ENCODE results near the gene IL17B.

The IL17B gene

GRCh38 chr5:149409268-149409948 is 30.3 kb upstream of the IL17B start:
- DNase-seq (no peak), ATAC-seq (replicated peaks) (no peak)
- Mint-ChIP-seq H3K4me1 (no peaks in the 10 kb centered on the region), H3K27ac (no peak overlapping the region), H3K36me3 (no peaks in the 10 kb centered on the region), H3K4me3 (no peak overlapping the region), H3K27me3 (peaks cover 4 to 5% of the 10 kb centered on the region in 2 donors), H3K9me3 (no peaks in the 10 kb centered on the region)

- no peaks in the 10 kb centered on the region for H3K9me3 Mint-ChIP-seq
- no peaks in the 10 kb centered on the region for H3K4me1 Mint-ChIP-seq
- H3K4me3 Mint-ChIP-seq, result no peak overlapping the region
- no peak for ATAC-seq (replicated peaks)
- DNase-seq, result no peak
- peaks cover 4 to 5% of the 10 kb centered on the region in 2 donors for H3K27me3 Mint-ChIP-seq
- H3K27ac Mint-ChIP-seq, result no peak overlapping the region
- no peaks in the 10 kb centered on the region for H3K36me3 Mint-ChIP-seq
Measured at GRCh38 chr5:149408252-149409099, 29.4 kb upstream of the IL17B start.

- Mint-ChIP-seq H3K4me3 (no peak overlapping the region), H3K36me3 (no peaks in the 10 kb centered on the region), H3K27me3 (peaks cover 4 to 5% of the 10 kb centered on the region in 2 donors), H3K27ac (no peak overlapping the region), H3K4me1 (no peaks in the 10 kb centered on the region), H3K9me3 (no peaks in the 10 kb centered on the region)
- no peak for ATAC-seq (replicated peaks)
- DNase-seq, result no peak
Measured at GRCh38 chr5:149407323-149408251, 28.5 kb upstream of the IL17B start.

GRCh38 chr5:149406979-149407306 is 27.9 kb upstream of the IL17B start:
- Mint-ChIP-seq H3K27me3 (peaks cover 4 to 5% of the 10 kb centered on the region in 2 donors), H3K27ac (no peak overlapping the region), H3K4me3 (no peak overlapping the region), H3K36me3 (no peaks in the 10 kb centered on the region), H3K4me1 (no peaks in the 10 kb centered on the region), H3K9me3 (no peaks in the 10 kb centered on the region)
- DNase-seq, result no peak
- no peak for ATAC-seq (replicated peaks)

DNA sequence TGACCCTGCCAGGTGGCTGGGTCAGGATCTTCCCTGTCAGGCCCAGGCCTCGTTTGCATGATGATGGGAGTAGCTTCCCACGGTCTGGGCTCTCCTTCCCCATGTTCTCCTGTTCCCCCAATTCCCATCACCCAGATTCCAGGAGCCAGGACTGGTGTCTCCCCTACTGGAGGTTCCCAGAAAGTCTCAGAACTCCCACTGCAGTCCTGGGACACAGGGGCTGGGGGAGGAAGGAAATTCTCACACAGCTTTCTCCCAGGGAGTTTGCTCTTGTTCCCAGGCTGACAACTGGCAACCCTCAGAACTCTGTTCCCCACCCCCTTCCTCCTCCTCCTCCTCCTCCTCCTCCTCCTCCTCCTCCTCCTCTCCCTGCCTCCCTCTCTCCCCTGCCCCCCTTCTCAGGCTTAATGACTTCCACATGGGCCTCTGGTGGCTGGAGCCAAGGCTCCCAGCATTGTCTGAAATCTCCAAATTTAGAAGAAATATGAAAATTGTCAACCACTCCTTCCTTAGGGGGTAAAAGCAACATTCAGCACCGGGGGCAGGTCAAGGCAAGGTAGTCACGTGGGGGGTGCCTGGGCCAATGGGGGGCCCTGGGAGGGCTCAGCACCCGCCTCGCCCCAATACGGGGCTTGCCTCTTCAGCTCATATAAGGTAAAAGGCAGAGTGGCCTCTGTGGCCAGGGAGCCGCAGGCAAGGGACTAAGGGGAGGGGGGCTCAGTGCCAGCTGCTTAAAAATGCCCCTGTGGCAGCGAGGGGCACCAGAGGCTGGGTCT is 27.3 kb upstream of the IL17B start:
- no peak for ATAC-seq (replicated peaks)
- no peak overlapping the region for H3K4me3 Mint-ChIP-seq
- no peak for DNase-seq
- no peak overlapping the region for H3K27ac Mint-ChIP-seq
- peaks cover 4 to 5% of the 10 kb centered on the region in 2 donors for H3K27me3 Mint-ChIP-seq
- no peaks in the 10 kb centered on the region for H3K4me1 Mint-ChIP-seq
- no peaks in the 10 kb centered on the region for H3K9me3 Mint-ChIP-seq
- no peaks in the 10 kb centered on the region for H3K36me3 Mint-ChIP-seq

DNA sequence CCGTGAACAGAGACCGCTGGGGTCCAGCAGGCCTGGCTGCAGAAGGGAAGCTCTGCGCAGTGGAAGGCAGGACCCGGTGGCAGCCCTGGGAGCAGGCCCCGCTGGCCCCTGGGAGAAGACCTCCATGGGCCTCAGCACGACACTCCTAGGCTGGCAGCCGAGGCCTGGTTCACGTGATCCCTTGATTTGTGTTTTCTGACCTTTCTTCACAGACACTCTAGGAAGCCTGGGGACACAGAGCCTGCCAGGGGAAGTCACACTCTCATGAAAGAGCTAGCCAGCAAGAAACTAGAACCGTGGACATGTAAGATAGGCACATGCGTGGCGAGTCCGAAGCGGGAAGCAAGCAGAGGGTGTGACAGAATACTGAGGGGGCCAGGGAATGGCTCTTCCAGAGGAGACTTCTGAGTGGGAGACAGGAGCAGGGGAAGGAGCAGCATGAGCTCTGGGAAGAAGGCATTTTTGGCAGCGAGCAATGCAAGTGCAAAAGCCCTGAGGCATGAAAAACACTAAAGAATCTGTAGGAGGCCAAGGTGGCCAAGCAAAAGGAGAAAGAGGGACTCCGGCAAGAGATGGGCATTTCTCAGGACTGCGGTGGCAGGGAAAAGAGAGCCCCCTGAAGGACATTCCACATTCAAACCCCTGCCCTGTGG is 26.6 kb upstream of the IL17B start:
- H3K27ac Mint-ChIP-seq, result no peak overlapping the region
- H3K4me1 Mint-ChIP-seq, result no peaks in the 10 kb centered on the region
- peaks cover 4 to 5% of the 10 kb centered on the region in 2 donors for H3K27me3 Mint-ChIP-seq
- no peaks in the 10 kb centered on the region for H3K9me3 Mint-ChIP-seq
- no peaks in the 10 kb centered on the region for H3K36me3 Mint-ChIP-seq
- DNase-seq, result no peak
- ATAC-seq (replicated peaks), result no peak
- H3K4me3 Mint-ChIP-seq, result no peak overlapping the region

GRCh38 chr5:149404746-149405549 is 25.9 kb upstream of the IL17B start:
- H3K36me3 Mint-ChIP-seq, result no peaks in the 10 kb centered on the region
- DNase-seq (no peak), ATAC-seq (replicated peaks) (no peak)
- peaks cover 4 to 5% of the 10 kb centered on the region in 2 donors for H3K27me3 Mint-ChIP-seq
- no peaks in the 10 kb centered on the region for H3K4me1 Mint-ChIP-seq
- no peak overlapping the region for H3K27ac Mint-ChIP-seq
- no peak overlapping the region for H3K4me3 Mint-ChIP-seq
- H3K9me3 Mint-ChIP-seq, result no peaks in the 10 kb centered on the region

DNA sequence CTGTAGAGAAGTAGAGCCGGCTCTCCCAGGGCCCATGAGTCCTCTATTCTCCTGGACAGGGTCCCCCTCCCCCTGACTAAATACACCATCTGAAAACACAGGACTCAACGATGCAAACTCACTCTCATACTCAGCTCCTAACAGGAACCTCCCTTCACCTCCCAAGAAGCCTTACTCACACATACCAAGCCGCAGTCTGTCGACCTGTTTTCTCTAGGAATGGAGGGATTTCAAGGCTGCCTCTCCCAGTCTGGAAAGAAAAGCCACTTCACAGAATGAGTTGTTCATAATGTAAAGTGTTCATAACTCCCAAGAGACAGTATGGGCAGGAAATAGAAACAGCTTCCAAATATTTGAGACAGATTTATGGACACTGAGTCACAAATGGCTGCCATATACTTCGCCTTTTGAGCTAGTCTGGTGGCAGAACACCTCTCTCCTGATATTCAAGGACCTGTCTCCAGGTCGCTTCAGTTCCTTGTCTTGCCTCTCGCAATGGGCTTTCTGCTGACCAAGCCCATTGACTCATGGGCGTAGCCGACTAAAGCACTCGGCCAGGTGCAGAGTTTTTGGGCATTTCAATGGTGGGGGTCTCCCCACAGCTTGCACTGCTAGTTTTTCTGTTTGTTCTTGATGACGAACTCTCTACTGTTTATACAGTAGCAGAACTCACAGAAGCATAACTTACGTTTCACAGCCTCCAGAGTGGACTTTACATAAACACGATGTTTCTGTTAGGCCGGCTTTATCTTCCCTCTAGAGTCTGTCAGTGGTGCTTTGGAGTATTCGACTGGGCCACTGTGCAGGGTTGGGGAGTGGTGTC is 25.0 kb upstream of the IL17B start:
- DNase-seq, result no peak
- H3K36me3 Mint-ChIP-seq, result no peaks in the 10 kb centered on the region
- H3K9me3 Mint-ChIP-seq, result no peaks in the 10 kb centered on the region
- peaks cover 4 to 5% of the 10 kb centered on the region in 2 donors for H3K27me3 Mint-ChIP-seq
- ATAC-seq (replicated peaks), result no peak
- no peak overlapping the region for H3K4me3 Mint-ChIP-seq
- no peak overlapping the region for H3K27ac Mint-ChIP-seq
- no peaks in the 10 kb centered on the region for H3K4me1 Mint-ChIP-seq

GRCh38 chr5:149402291-149402690 is 23.2 kb upstream of the IL17B start:
- Mint-ChIP-seq H3K36me3 (no peaks in the 10 kb centered on the region), H3K4me1 (no peaks in the 10 kb centered on the region), H3K27ac (no peak overlapping the region), H3K9me3 (no peaks in the 10 kb centered on the region), H3K4me3 (no peak overlapping the region), H3K27me3 (peaks cover 0 to 9% of the 10 kb centered on the region in 2 donors)
- DNase-seq, result no peak
- no peak for ATAC-seq (replicated peaks)

DNA sequence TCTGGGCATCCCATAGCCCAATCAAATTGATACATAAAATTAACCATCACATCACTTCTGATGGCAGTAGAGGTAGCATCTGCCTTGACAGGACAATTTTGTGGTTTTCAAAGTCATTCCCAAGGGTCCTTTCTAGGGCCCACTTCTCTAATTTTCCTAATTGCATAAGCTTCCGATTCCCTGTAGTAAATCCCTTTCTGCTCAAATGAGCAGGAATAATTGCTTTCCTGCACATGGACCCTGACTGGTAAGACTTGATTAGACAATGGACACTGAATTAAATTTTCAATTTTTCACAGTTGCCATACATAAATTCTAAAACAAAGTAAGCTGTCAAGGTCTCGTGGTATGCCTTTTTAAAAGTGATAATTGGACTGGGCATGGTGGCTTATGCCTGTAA is 22.0 kb upstream of the IL17B start:
- no peak for ATAC-seq (replicated peaks)
- no peak overlapping the region for H3K27ac Mint-ChIP-seq
- H3K27me3 Mint-ChIP-seq, result peaks cover 0 to 9% of the 10 kb centered on the region in 2 donors

DNA sequence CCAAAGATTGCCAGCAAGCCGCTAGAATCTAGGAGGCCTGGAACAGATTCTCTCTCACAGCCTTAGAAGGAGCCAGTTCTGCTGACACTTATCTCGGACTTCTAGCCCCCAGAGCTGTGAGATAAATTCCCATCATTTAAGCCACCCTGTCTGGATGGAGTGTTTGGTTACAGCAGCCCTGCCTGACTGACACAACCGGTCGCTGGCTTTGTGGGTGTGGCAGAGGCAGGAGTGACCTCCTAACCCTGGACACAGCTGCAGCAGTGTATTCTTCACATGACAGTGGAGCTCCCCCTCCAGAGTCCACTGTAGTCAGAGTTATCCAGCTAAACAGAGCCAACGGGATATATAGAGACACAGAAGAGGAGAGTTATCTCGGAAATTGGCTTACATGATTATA is 21.2 kb upstream of the IL17B start:
- H3K9me3 Mint-ChIP-seq, result no peaks in the 10 kb centered on the region
- ATAC-seq (replicated peaks) (no peak), DNase-seq (no peak)
- no peaks in the 10 kb centered on the region for H3K36me3 Mint-ChIP-seq
- H3K27me3 Mint-ChIP-seq, result peaks cover 0 to 9% of the 10 kb centered on the region in 2 donors
- no peaks in the 10 kb centered on the region for H3K4me1 Mint-ChIP-seq
- H3K4me3 Mint-ChIP-seq, result no peak overlapping the region
- H3K27ac Mint-ChIP-seq, result no peak overlapping the region

More for the DNA sequence above, 22.0 kb upstream of the IL17B start:
- Mint-ChIP-seq H3K9me3 (no peaks in the 10 kb centered on the region), H3K36me3 (no peaks in the 10 kb centered on the region), H3K4me1 (no peaks in the 10 kb centered on the region), H3K4me3 (no peak overlapping the region)
- no peak for DNase-seq

DNA sequence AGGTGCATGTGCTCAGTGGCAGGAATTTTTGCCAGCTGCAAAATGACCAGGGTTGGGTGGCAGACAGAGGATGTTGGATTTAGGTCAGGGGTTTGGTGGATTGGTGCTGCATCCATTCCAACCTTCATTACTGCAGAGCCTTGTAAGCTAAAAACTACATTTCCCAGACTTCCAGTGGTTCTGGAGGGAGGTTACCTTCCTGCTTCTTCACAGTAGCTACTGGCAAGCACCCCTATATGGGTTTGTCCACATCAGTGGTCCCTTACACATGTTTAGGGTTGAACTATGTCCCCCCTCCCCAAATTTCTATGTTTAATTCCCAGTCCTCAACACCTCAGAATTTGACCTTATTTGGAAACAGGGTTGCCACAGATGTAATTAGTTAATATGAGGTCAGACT is 20.7 kb upstream of the IL17B start:
- no peaks in the 10 kb centered on the region for H3K4me1 Mint-ChIP-seq
- H3K27me3 Mint-ChIP-seq, result peaks cover 0 to 9% of the 10 kb centered on the region in 2 donors
- H3K4me3 Mint-ChIP-seq, result no peak overlapping the region
- no peak for DNase-seq
- no peak for ATAC-seq (replicated peaks)
- no peak overlapping the region for H3K27ac Mint-ChIP-seq
- H3K36me3 Mint-ChIP-seq, result no peaks in the 10 kb centered on the region
- no peaks in the 10 kb centered on the region for H3K9me3 Mint-ChIP-seq

Data from stimulated activated naive B cell treated with anti-CD40 and anti-IgM and Interleukin-4, amounts not matched to agents 10 μg/mL and 1 μg/mL and 100 μg/mL, for 72 hours (primary cell).